Nephron progenitor cell (in vitro differentiated cells): ENCODE data around the gene ZNF672.

Source experiments
- DNase-seq: peaks from one replicate; pipeline ENCODE4 v3.0.0; 2021
- H3K27ac Mint-ChIP-seq: 2 replicates; pipeline ENCODE4 v1.8.0; 2021; ENCODE audit warnings: mild to moderate bottlenecking, moderate library complexity, mixed read lengths
- H3K27me3 Mint-ChIP-seq: 2 replicates; pipeline ENCODE4 v1.8.0; 2021; ENCODE audit warnings: mild to moderate bottlenecking, low read depth, mixed read lengths; ENCODE audit not compliant: poor library complexity
- H3K36me3 Mint-ChIP-seq: 2 replicates; pipeline ENCODE4 v1.8.0; 2021; ENCODE audit warnings: low read depth, mixed read lengths
- H3K4me1 Mint-ChIP-seq: 2 replicates; pipeline ENCODE4 v1.8.0; 2021; ENCODE audit warnings: mixed read lengths
- H3K4me3 Mint-ChIP-seq: 2 replicates; pipeline ENCODE4 v1.8.0; 2021; ENCODE audit warnings: mild to moderate bottlenecking, moderate library complexity, mixed read lengths
- H3K9me3 Mint-ChIP-seq: 2 replicates; pipeline ENCODE4 v1.8.0; 2021; ENCODE audit warnings: mild to moderate bottlenecking, moderate library complexity, mixed read lengths
- CTCF ChIP-seq: fragments of 200-600 bp; sonication (generic); IDR thresholded peaks from 2 replicates; pipeline ENCODE4 v1.5.0; 2021; ENCODE audit warnings: antibody characterized with exemption

ZNF672 gene

GRCh38 chr1:248811514-248812490, 26.2 kb upstream of the ZNF672 start:
- TF ChIP-seq CTCF, result no peak
- H3K9me3 Mint-ChIP-seq, result no peaks in the 10 kb centered on the region
- H3K27me3 Mint-ChIP-seq, result peaks cover 1% of the 10 kb centered on the region
- H3K4me1 Mint-ChIP-seq, result peaks cover 4% of the 10 kb centered on the region
- DNase-seq, result no peak
- H3K36me3 Mint-ChIP-seq, result peaks cover 38% of the 10 kb centered on the region
- H3K27ac Mint-ChIP-seq, result peak overlapping the region; percentile 87
- H3K4me3 Mint-ChIP-seq, result no peak overlapping the region

DNA sequence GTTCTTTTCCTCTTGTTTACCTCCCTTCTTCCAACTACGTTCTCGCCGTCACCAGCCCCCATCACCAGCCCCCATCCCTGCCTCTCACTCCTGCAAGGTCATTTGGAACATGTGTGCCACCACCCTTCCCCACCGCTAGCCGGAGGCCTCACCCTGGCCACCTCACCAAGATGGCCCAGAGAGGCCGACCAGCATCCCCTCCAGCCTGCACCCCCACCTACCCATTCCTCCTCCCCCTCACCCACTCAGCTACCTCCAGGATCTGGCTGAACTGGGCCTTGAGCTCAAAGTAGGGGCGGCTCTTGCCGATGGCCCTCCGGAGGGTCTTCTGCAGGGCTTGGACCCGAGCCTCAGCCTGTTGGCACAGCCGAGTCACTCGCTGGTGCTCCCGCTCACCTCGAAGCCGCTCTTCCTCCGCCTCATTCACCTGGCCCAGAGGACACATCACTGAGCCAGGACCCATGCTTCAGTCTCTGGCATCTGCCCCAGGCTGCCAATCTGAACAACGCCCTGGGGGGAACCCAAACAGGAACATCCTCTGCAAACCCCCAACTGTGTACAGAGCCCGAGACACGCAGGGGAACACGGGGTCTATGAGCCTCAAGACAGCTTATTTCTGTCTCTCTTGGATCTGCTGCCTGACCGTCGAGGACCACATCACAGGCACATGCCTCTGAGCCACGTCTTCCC, 25.1 kb upstream of the ZNF672 start:
- H3K27ac Mint-ChIP-seq, result peak overlapping the region; percentile 18
- H3K9me3 Mint-ChIP-seq, result no peaks in the 10 kb centered on the region
- no peak for TF ChIP-seq CTCF
- H3K4me1 Mint-ChIP-seq, result no peaks in the 10 kb centered on the region
- DNase-seq, result no peak
- peaks cover 38% of the 10 kb centered on the region for H3K36me3 Mint-ChIP-seq
- H3K4me3 Mint-ChIP-seq, result no peak overlapping the region
- H3K27me3 Mint-ChIP-seq, result no peaks in the 10 kb centered on the region

GRCh38 chr1:248813546-248813945, 24.5 kb upstream of the ZNF672 start:
- Mint-ChIP-seq H3K36me3 (peaks cover 38% of the 10 kb centered on the region), H3K27me3 (no peaks in the 10 kb centered on the region), H3K9me3 (no peaks in the 10 kb centered on the region), H3K4me1 (no peaks in the 10 kb centered on the region), H3K27ac (no peak overlapping the region), H3K4me3 (no peak overlapping the region)
- no peak for TF ChIP-seq CTCF
- DNase-seq, result no peak

DNA sequence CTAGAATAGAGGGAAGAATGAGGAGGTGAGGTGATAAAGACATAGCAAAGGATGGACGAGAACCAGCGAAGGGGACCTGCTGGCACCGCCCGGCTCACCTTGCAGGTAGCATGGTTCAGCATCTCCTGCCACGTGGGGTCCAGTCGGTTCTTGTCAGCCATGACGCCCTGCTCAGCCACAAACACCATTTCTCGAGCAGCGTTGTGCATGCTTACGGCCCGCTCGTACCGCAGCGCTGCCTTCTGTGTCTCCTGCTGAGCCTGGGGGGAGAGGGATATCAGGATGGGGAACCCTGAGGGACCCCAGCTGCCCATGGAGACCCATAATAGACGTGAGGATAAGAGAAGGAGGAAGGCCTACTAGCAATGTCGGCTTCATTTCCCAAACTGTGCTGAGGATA, 23.7 kb upstream of the ZNF672 start:
- no peak overlapping the region for H3K4me3 Mint-ChIP-seq

DNA sequence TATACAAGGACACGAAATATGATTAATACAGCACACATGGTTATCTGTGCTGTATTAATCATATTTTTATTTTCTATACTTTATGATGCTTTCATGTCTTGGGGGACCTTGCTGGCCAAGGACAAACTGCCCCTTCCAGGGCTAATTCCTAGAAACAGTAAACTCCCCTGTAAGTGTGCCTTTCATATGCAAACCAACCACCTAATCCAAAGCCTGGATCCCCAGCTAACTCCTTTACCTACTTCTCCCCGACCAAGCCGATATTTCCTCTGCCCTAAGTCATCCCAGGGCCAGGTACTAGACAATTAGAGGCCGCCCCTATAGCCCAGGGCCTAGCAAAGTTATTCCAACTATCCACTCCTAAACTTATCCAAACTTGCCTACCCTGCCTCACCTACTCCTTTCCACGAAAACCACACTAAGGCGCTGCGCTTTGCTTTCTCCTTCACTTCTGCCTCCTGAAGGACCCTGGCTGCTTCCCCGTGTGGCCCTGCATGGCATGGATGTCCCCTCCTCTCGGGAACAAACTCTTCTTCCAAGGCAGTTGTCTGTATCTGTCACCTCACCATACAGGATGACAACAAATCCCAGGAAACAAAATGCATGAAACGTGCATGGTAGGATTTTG, 22.5 kb upstream of the ZNF672 start:
- Mint-ChIP-seq H3K4me3 (no peak overlapping the region), H3K36me3 (peaks cover 42% of the 10 kb centered on the region), H3K9me3 (no peaks in the 10 kb centered on the region), H3K27me3 (no peaks in the 10 kb centered on the region), H3K27ac (peak overlapping the region; percentile 70), H3K4me1 (no peaks in the 10 kb centered on the region)
- no peak for TF ChIP-seq CTCF
- DNase-seq, result no peak

More for the DNA sequence above, 23.7 kb upstream of the ZNF672 start:
- Mint-ChIP-seq H3K27ac (no peak overlapping the region), H3K4me1 (no peaks in the 10 kb centered on the region), H3K27me3 (no peaks in the 10 kb centered on the region), H3K36me3 (peaks cover 38% of the 10 kb centered on the region), H3K9me3 (no peaks in the 10 kb centered on the region)
- DNase-seq, result no peak
- no peak for TF ChIP-seq CTCF
